SJCRH30 (cell line): ENCODE measurements around the gene NIFK. TPM values are rescaled to one million over a fixed set of nuclear protein-coding genes. Genes with fewer than 3 reads are reported as not detected.
"Not testable (repeated sequence)": the region's sequence is repeated elsewhere in the genome, so short reads cannot be mapped to it uniquely, and the experiment has no call there.

Experiments used
- DNase-seq, 2 experiments: peaks; one replicate each; pipeline ENCODE4 v3.0.0-alpha.2; 2015 to 2020
- H3K27ac ChIP-seq: fragments of 250-450 bp; sonication (Bioruptor Pico); 2 replicates; pipeline ENCODE4 v1.5.1; 2020; ENCODE audit warnings: mild to moderate bottlenecking, moderate library complexity
- H3K27me3 ChIP-seq: fragments of 250-450 bp; sonication (Bioruptor Pico); 2 replicates; pipeline ENCODE4 v1.5.1; 2020; ENCODE audit warnings: mild to moderate bottlenecking, moderate library complexity
- H3K36me3 ChIP-seq: fragments of 250-450 bp; sonication (Bioruptor Pico); 2 replicates; pipeline ENCODE4 v1.5.1; 2020; ENCODE audit warnings: mild to moderate bottlenecking, moderate library complexity
- H3K4me1 ChIP-seq: fragments of 250-450 bp; sonication (Bioruptor Pico); 2 replicates; pipeline ENCODE4 v1.5.1; 2020; ENCODE audit warnings: mild to moderate bottlenecking, moderate library complexity
- H3K4me3 ChIP-seq: fragments of 250-450 bp; sonication (Bioruptor Pico); 2 replicates; pipeline ENCODE4 v1.5.1; 2020; ENCODE audit warnings: mild to moderate bottlenecking, moderate library complexity
- H3K9me3 ChIP-seq: fragments of 250-450 bp; sonication (Bioruptor Pico); replicated peaks from 2 replicates; pipeline ENCODE4 v1.5.1; 2020; ENCODE audit warnings: mild to moderate bottlenecking, moderate library complexity
- total RNA-seq: library from RNA; depleted of rRNA; stranded (reverse); fragments of >200 nt; shearing (Covaris generic); gene quantifications from 2 replicates; pipeline ENCODE4 v1.2.3, GENCODE V29; 2014

The NIFK gene
- total RNA-seq, 1 experiment from 2014 or later = 118 TPM

- H3K27me3 ChIP-seq, H3K27ac ChIP-seq, H3K36me3 ChIP-seq, H3K9me3 ChIP-seq, H3K4me3 ChIP-seq, DNase-seq: not testable (repeated sequence)
- H3K4me1 ChIP-seq = peaks cover 15% of the 10 kb centered on the region
Measured at GRCh38 chr2:121711481-121711880, 25.2 kb downstream of the NIFK start.

GRCh38 chr2:121710470-121711170, 26.1 kb downstream of the NIFK start:
- peaks cover 15% of the 10 kb centered on the region for H3K4me1 ChIP-seq
- H3K36me3 ChIP-seq = no peaks in the 10 kb centered on the region
- H3K4me3 ChIP-seq = no peak overlapping the region
- DNase-seq = no peak
- H3K9me3 ChIP-seq = no peaks in the 10 kb centered on the region
- H3K27ac ChIP-seq = no peak overlapping the region
- no peaks in the 10 kb centered on the region for H3K27me3 ChIP-seq

- H3K27ac ChIP-seq = no peak overlapping the region
- H3K4me1 ChIP-seq = peaks cover 15% of the 10 kb centered on the region
- H3K9me3 ChIP-seq = no peaks in the 10 kb centered on the region
- no peak for DNase-seq
- no peaks in the 10 kb centered on the region for H3K27me3 ChIP-seq
- H3K4me3 ChIP-seq = no peak overlapping the region
- no peaks in the 10 kb centered on the region for H3K36me3 ChIP-seq
Measured at GRCh38 chr2:121709776-121710469, 26.8 kb downstream of the NIFK start.

- no peak overlapping the region; the same call in 1 of the 2 replicates for H3K4me3 ChIP-seq
- peaks cover 15% of the 10 kb centered on the region for H3K4me1 ChIP-seq
- H3K27ac ChIP-seq = no peak overlapping the region
- no peaks in the 10 kb centered on the region for H3K36me3 ChIP-seq
- H3K9me3 ChIP-seq = no peaks in the 10 kb centered on the region
- DNase-seq = no peak
- H3K27me3 ChIP-seq = no peaks in the 10 kb centered on the region
Measured at GRCh38 chr2:121707920-121708361, 28.7 kb downstream of the NIFK start.

- Histone ChIP-seq H3K27ac (no peak overlapping the region), H3K4me3 (no peak overlapping the region; the same call in 1 of the 2 replicates), H3K9me3 (no peaks in the 10 kb centered on the region), H3K27me3 (no peaks in the 10 kb centered on the region), H3K36me3 (no peaks in the 10 kb centered on the region), H3K4me1 (peaks cover 15% of the 10 kb centered on the region)
- peak; percentile 13 to 65 for DNase-seq
Measured at GRCh38 chr2:121707344-121707919, 29.2 kb downstream of the NIFK start.

GRCh38 chr2:121705958-121706357, 30.7 kb downstream of the NIFK start:
- no peaks in the 10 kb centered on the region for H3K9me3 ChIP-seq
- H3K4me3 ChIP-seq = no peak overlapping the region
- H3K4me1 ChIP-seq = peaks cover 17% of the 10 kb centered on the region
- no peak overlapping the region for H3K27ac ChIP-seq
- DNase-seq = no peak
- no peaks in the 10 kb centered on the region for H3K36me3 ChIP-seq
- no peaks in the 10 kb centered on the region for H3K27me3 ChIP-seq

GRCh38 chr2:121705390-121705789, 31.3 kb downstream of the NIFK start:
- no peaks in the 10 kb centered on the region for H3K9me3 ChIP-seq
- H3K4me3 ChIP-seq = no peak overlapping the region
- no peaks in the 10 kb centered on the region for H3K27me3 ChIP-seq
- H3K4me1 ChIP-seq = peaks cover 23% of the 10 kb centered on the region
- no peak for DNase-seq
- H3K27ac ChIP-seq = no peak overlapping the region
- H3K36me3 ChIP-seq = no peaks in the 10 kb centered on the region

GRCh38 chr2:121701761-121702160, 34.9 kb downstream of the NIFK start:
- not testable (repeated sequence) for H3K36me3 ChIP-seq, H3K27ac ChIP-seq, H3K27me3 ChIP-seq, H3K9me3 ChIP-seq, DNase-seq, H3K4me3 ChIP-seq
- H3K4me1 ChIP-seq = peaks cover 22% of the 10 kb centered on the region

GRCh38 chr2:121699421-121700333, 37.0 kb downstream of the NIFK start:
- no peaks in the 10 kb centered on the region for H3K27me3 ChIP-seq
- no peaks in the 10 kb centered on the region for H3K36me3 ChIP-seq
- no peaks in the 10 kb centered on the region for H3K9me3 ChIP-seq
- peak; percentile 48 to 53 for DNase-seq
- peak overlapping the region; percentile 16; the same call in 1 of the 2 replicates for H3K27ac ChIP-seq
- peaks cover 25% of the 10 kb centered on the region for H3K4me1 ChIP-seq
- peak overlapping the region; percentile 28 for H3K4me3 ChIP-seq

- H3K9me3 ChIP-seq = no peaks in the 10 kb centered on the region
- no peak overlapping the region for H3K27ac ChIP-seq
- H3K4me1 ChIP-seq = peaks cover 29% of the 10 kb centered on the region
- H3K36me3 ChIP-seq = no peaks in the 10 kb centered on the region
- DNase-seq = no peak
- no peak overlapping the region for H3K4me3 ChIP-seq
- no peaks in the 10 kb centered on the region for H3K27me3 ChIP-seq
Measured at GRCh38 chr2:121698318-121698930, 38.3 kb downstream of the NIFK start.

GRCh38 chr2:121697108-121697631, 39.5 kb downstream of the NIFK start:
- no peak overlapping the region for H3K27ac ChIP-seq
- peaks cover 29% of the 10 kb centered on the region for H3K4me1 ChIP-seq
- H3K36me3 ChIP-seq = no peaks in the 10 kb centered on the region
- H3K9me3 ChIP-seq = no peaks in the 10 kb centered on the region
- no peak overlapping the region for H3K4me3 ChIP-seq
- no peaks in the 10 kb centered on the region for H3K27me3 ChIP-seq
- DNase-seq = no peak

GRCh38 chr2:121696410-121696930, 40.2 kb downstream of the NIFK start:
- DNase-seq = no peak

GRCh38 chr2:121695171-121695451, 41.6 kb downstream of the NIFK start:
- Histone ChIP-seq H3K4me1 (peaks cover 18% of the 10 kb centered on the region), H3K36me3 (no peaks in the 10 kb centered on the region), H3K27me3 (no peaks in the 10 kb centered on the region), H3K4me3 (no peak overlapping the region), H3K9me3 (no peaks in the 10 kb centered on the region), H3K27ac (no peak overlapping the region)
- DNase-seq = no peak

More at GRCh38 chr2:121696410-121696930, 40.2 kb downstream of the NIFK start:
- no peak overlapping the region for H3K27ac ChIP-seq
- H3K9me3 ChIP-seq = no peaks in the 10 kb centered on the region
- no peaks in the 10 kb centered on the region for H3K36me3 ChIP-seq
- H3K27me3 ChIP-seq = no peaks in the 10 kb centered on the region
- H3K4me1 ChIP-seq = peaks cover 29% of the 10 kb centered on the region
- no peak overlapping the region for H3K4me3 ChIP-seq
